Measurements from ENCODE around the gene ACE. TPM values are rescaled to one million over a fixed set of nuclear protein-coding genes. Genes with fewer than 3 reads are reported as not detected.
A peak's percentile ranks its signal among the peaks of the same experiment; 100 is the strongest.

ACE gene
- total RNA-seq, 4 donors from 2014 or later, result 3.0 to 10.2 (median 7.2) TPM

DNA sequence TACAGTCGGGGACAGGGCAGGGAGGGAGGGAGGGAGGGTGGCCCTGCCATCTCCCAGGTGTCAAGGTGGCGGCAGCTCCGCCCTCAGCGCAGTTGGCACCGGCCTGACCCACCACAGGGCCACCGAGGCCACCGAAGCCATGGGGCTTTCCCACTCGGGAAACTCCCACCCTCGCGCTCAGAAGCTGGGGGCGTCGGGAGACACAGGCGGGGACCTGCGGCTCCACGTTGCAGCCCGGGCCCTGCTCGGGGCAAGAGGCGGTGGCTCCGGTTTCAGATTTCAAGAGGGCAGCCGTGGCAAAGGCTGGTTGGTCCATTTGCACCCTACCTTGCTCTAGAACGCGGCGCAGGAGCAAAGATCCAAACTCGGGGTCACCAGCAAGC lies 31.3 kb upstream of the ACE start:
- intact Hi-C loops (cut with DNase I; ENCODE audit: low total_unique reads), result no loop called here

DNA sequence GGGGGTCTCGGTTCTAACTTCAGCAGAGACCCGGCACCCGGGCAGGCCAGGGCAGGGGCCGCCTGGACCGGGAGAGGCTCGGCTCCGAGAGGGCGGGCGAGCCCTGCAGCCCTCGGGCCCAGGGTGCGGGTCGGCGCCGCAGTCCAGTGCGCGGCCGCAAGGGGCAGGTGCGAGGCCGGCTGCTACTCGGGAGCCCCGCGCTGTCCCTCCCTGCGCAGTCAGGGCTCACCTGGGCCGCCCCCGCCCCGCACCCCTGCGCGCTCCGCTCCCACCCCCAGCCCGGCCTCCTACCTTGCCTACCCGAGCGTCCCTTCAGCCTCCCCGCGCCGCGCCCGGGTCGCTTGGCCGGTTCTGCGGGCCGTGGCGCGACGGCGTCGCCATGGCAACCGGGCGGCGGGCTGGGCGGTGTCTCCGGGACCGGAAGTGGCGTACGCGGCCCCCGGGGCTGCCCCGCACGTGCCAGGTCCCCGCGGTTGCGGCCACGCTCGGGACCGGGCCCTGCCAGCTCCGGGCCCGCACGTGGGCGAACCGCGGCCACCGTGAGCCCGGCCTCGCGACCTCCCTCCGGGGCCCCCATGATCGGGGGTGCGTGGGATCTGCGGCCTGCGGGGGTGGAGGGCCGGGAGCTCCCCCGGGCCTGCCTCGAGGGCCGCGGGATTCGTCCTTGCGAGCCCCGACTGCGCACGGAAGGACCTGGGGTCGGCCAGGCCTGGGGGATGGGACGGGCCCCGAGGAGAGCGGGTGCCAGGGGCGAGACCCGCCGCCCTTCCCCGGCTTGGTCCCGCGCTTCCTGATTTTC lies 30.7 kb upstream of the ACE start, which contains the start of gene CYB561:
Gene CYB561 (minus strand): TSS at position 353 of the 799 bp plus-strand sequence. CDS start 8,759 bp downstream, outside the sequence.
- H3K4me3 ChIP-seq (ENCODE audit: low read depth, poor library complexity, severe bottlenecking), result peak within 1 kb of the TSS; percentile 51
- WGBS, 2 donors, result 0% methylated on average over 17 to 21 of the region's 99 CpGs
- TF ChIP-seq POLR2A (IDR thresholded peaks at IDR 0.05), result no peak
- TF ChIP-seq, protein P1, sequence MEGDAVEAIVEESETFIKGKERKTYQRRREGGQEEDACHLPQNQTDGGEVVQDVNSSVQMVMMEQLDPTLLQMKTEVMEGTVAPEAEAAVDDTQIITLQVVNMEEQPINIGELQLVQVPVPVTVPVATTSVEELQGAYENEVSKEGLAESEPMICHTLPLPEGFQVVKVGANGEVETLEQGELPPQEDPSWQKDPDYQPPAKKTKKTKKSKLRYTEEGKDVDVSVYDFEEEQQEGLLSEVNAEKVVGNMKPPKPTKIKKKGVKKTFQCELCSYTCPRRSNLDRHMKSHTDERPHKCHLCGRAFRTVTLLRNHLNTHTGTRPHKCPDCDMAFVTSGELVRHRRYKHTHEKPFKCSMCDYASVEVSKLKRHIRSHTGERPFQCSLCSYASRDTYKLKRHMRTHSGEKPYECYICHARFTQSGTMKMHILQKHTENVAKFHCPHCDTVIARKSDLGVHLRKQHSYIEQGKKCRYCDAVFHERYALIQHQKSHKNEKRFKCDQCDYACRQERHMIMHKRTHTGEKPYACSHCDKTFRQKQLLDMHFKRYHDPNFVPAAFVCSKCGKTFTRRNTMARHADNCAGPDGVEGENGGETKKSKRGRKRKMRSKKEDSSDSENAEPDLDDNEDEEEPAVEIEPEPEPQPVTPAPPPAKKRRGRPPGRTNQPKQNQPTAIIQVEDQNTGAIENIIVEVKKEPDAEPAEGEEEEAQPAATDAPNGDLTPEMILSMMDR (IDR thresholded peaks at IDR 0.05), result no peak
- DNase-seq (ENCODE audit: low spot score in 2 of 2), result peak in 1 of 2 donors; percentile 95
- intact Hi-C loops (cut with DNase I; ENCODE audit: low total_unique reads), result no loop called here

More for the DNA sequence above, 31.3 kb upstream of the ACE start:
- TF ChIP-seq POLR2A (IDR thresholded peaks at IDR 0.05), result no peak
- TF ChIP-seq, protein P1 (IDR thresholded peaks at IDR 0.05), result no peak
- 2 to 9% methylated on average over 11 to 21 of the region's 24 CpGs for WGBS, 2 donors
- peak overlapping the region; percentile 51 for H3K4me3 ChIP-seq (ENCODE audit: low read depth, poor library complexity, severe bottlenecking)
- peak in 1 of 2 donors; percentile 90 for DNase-seq (ENCODE audit: low spot score in 2 of 2)

DNA sequence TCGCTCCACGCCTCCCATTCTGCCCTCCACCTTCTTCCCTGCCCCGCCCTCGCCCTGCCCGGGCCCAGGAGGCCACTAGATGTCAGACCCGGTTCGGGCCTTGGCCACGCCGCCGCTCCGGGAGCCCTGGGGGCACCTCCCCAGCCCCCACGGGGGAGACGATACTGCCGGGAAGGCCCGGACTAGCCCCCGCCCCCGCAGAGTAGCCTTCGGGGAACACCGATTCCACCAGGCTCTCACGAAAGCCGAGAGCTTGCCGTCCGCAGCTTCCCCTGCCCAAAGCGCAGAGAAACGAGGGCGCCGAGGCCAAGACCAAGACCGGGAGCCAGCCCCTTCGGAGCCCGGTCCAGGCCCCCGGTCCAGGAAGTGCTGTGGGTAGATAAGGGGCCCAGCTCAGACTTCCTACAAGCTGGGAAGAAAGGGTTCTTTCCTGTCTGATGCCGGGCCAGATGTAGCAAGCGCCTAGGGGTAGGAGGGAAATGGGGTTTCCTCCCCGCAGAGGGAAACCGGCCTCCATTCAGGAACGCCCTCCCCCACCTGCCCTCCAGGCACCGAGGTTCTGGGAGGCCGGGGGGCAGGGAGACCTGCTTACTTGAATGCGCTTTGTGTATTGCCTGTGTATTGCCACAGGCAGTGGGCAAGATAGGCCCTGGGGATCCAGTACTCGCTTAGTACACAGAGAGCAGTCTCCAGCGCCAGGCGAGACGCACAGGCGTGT lies 29.9 kb upstream of the ACE start:
- intact Hi-C loops (cut with DNase I; ENCODE audit: low total_unique reads), result no loop called here
- DNase-seq (ENCODE audit: low spot score in 2 of 2), result peak; percentile 63 to 94
- WGBS, 2 donors, result 11 to 20% methylated on average over 14 to 37 of the region's 44 CpGs
- peak overlapping the region; percentile 51 for H3K4me3 ChIP-seq (ENCODE audit: low read depth, poor library complexity, severe bottlenecking)
- TF ChIP-seq, protein P1 (IDR thresholded peaks at IDR 0.05), result no peak
- no peak for TF ChIP-seq POLR2A (IDR thresholded peaks at IDR 0.05)

DNA sequence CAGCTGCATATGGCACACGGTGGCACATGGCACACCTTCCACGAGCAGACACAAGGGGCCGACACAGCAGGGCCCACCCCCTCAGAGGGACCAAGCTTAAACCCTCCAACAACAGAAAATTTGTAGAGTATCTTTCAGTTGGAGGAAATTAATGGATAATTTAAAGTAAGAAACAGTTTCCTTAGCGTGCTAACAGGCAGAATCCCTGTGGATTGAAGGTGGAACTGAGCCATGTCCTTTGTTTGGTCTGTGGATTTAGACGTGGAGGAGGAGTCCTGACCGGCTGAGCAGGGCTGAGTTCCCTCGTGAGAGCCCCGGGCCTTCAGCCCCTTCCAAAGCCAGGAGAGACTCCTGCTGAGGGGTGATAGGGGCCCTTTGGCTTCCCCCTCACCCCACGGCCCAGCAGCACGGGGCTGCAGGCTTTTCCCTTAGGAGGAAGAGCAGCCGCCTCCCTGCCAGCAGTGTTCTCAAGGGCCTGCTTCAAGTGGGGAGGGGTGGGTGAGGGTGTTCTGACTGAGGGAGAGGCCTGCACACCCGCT lies 29.3 kb upstream of the ACE start:
- intact Hi-C loops (cut with DNase I; ENCODE audit: low total_unique reads), result no loop called here
- 27 to 42% methylated on average over 9 to 12 of the region's 12 CpGs for WGBS, 2 donors
- no peak overlapping the region for H3K4me3 ChIP-seq (ENCODE audit: low read depth, poor library complexity, severe bottlenecking)
- TF ChIP-seq, protein P1 (IDR thresholded peaks at IDR 0.05), result no peak
- DNase-seq (ENCODE audit: low spot score in 2 of 2), result no peak

DNA sequence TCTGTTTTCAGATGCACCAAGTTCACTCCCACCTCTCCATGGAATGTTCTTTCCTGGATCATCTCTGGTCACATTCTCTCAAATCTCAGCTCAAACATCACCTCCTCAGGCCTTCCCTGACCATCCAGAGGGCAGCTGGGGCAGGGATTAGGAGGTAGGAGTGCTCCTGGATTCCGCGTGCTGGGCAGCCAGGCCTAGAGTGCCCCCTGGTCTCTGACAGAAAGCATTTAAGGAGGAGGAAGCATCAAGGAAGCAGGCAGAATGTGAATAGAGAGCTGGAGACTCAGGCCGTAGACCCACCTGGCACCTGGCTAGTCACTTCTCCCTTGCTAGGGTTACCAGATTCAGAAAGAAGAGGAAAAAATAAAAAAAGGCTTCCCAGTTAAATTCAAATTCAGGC lies 28.2 kb upstream of the ACE start:
- intact Hi-C loops (cut with DNase I; ENCODE audit: low total_unique reads), result no loop called here
- no peak overlapping the region for H3K4me3 ChIP-seq (ENCODE audit: low read depth, poor library complexity, severe bottlenecking)
- DNase-seq (ENCODE audit: low spot score in 2 of 2), result no peak
- 91 to 95% methylated on average over 3 of the region's 3 CpGs for WGBS, 2 donors
- TF ChIP-seq, protein P1 (IDR thresholded peaks at IDR 0.05), result no peak
- no peak for TF ChIP-seq POLR2A (IDR thresholded peaks at IDR 0.05)

All from lower leg skin (tissue), 4 donors.